22Rv1 (cell line): Measurements from ENCODE around the gene ZNF256.

Experiments used
- ZFX ChIP-seq: fragments of 450-650 bp; IDR thresholded peaks from 2 replicates; pipeline ENCODE4 v1.6.1; 2017; ENCODE audit warnings: antibody characterized with exemption, borderline replicate concordance
- TF ChIP-seq, protein P1 (sequence below): fragments of 450-650 bp; IDR thresholded peaks from 2 replicates; pipeline ENCODE4 v1.5.1; 2017; ENCODE audit warnings: mild to moderate bottlenecking

DNA sequence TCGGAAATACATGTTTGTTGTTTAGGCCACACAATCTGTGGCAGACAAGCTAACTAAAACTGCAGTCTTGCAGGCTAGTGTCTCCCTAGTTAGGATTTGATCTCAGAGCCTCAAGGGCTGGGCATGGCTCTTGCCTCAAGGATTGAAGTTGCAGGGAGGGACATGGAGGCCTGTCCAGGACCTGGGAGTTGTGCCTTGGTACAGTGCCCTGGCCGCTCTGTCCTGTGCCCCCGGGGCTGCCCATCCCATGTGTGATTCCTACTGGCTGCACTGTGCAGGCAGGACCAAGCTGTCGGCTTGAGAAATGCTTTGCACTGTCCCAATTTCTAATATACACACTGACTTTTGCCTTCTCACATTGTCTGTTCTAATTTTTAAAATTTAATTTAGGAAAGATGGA, 7.5 kb upstream of the ZNF256 start:
- TF ChIP-seq, protein P1, sequence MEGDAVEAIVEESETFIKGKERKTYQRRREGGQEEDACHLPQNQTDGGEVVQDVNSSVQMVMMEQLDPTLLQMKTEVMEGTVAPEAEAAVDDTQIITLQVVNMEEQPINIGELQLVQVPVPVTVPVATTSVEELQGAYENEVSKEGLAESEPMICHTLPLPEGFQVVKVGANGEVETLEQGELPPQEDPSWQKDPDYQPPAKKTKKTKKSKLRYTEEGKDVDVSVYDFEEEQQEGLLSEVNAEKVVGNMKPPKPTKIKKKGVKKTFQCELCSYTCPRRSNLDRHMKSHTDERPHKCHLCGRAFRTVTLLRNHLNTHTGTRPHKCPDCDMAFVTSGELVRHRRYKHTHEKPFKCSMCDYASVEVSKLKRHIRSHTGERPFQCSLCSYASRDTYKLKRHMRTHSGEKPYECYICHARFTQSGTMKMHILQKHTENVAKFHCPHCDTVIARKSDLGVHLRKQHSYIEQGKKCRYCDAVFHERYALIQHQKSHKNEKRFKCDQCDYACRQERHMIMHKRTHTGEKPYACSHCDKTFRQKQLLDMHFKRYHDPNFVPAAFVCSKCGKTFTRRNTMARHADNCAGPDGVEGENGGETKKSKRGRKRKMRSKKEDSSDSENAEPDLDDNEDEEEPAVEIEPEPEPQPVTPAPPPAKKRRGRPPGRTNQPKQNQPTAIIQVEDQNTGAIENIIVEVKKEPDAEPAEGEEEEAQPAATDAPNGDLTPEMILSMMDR, result no peak
- no peak for TF ChIP-seq ZFX
